H1 (cell line): Measurements from ENCODE around the gene NUBP2. TPM values are rescaled to one million over a fixed set of nuclear protein-coding genes. Genes with fewer than 3 reads are reported as not detected.

Experiments
- KDM1A ChIP-seq: fragments of 200-600, 300-600 bp; sonication (generic); IDR thresholded peaks from 2 replicates; pipeline ENCODE4 v1.7.1; 2016; ENCODE audit warnings: mild to moderate bottlenecking, low read length, borderline replicate concordance
- POLR2A ChIP-seq, 2 experiments: IDR thresholded peaks; 1 replicate in 1 of 2; 2 replicates in 1 of 2; pipeline ENCODE4 v1.6.1; 2011; ENCODE audit warnings: low read depth in 2 of 2, low read length in 2 of 2, mild to moderate bottlenecking in 2 of 2; ENCODE audit errors: control extremely low read depth in 1 of 2
- POLR2AphosphoS5 ChIP-seq: IDR thresholded peaks from 2 replicates; pipeline ENCODE4 v1.6.1; 2011; ENCODE audit warnings: low read depth, low read length
- polyA plus RNA-seq, 7 experiments: library from polyadenylated mRNA; depleted of rRNA in 3 of 7; stranded (reverse) in 5 of 7; unstranded in 2 of 7; fragments of >200 nt in 5 of 7; fragments of 200-250 nt in 2 of 7; gene quantifications; 1 replicate in 5 of 7; 2 replicates in 1 of 7; 4 replicates in 1 of 7; pipeline versions ENCODE4 v1.2.1 to v1.2.3, GENCODE V29; 2011 to 2013; ENCODE audit warnings: missing spikeins in 2 of 7, mixed read lengths in 2 of 7
- total RNA-seq: library from RNA; stranded (reverse); fragmentation: NEBNext Ultra II Directional; extraction: Animal tissue kit (Norgen Biotek cat#: 25700); gene quantifications from 2 replicates; pipeline ENCODE4 v1.2.1, GENCODE V29; 2021
- TF ChIP-seq, protein P1 (sequence below): fragments of 300-600 bp; sonication (generic); IDR thresholded peaks from 2 replicates; pipeline ENCODE4 v1.7.1; 2012; ENCODE audit warnings: low read length, moderate library complexity, mild to moderate bottlenecking, inconsistent platforms; ENCODE audit not compliant: insufficient replicate concordance

Gene NUBP2
- total and polyA plus RNA-seq, 2 of the 8 experiments (the other 6 are each of a cell fraction or from before 2014, with no cell fraction given), result 70.3 to 96.9 TPM

GRCh38 chr16:1775846-1776671, 6.7 kb upstream of the NUBP2 start (continued):
- TF ChIP-seq, protein P1, sequence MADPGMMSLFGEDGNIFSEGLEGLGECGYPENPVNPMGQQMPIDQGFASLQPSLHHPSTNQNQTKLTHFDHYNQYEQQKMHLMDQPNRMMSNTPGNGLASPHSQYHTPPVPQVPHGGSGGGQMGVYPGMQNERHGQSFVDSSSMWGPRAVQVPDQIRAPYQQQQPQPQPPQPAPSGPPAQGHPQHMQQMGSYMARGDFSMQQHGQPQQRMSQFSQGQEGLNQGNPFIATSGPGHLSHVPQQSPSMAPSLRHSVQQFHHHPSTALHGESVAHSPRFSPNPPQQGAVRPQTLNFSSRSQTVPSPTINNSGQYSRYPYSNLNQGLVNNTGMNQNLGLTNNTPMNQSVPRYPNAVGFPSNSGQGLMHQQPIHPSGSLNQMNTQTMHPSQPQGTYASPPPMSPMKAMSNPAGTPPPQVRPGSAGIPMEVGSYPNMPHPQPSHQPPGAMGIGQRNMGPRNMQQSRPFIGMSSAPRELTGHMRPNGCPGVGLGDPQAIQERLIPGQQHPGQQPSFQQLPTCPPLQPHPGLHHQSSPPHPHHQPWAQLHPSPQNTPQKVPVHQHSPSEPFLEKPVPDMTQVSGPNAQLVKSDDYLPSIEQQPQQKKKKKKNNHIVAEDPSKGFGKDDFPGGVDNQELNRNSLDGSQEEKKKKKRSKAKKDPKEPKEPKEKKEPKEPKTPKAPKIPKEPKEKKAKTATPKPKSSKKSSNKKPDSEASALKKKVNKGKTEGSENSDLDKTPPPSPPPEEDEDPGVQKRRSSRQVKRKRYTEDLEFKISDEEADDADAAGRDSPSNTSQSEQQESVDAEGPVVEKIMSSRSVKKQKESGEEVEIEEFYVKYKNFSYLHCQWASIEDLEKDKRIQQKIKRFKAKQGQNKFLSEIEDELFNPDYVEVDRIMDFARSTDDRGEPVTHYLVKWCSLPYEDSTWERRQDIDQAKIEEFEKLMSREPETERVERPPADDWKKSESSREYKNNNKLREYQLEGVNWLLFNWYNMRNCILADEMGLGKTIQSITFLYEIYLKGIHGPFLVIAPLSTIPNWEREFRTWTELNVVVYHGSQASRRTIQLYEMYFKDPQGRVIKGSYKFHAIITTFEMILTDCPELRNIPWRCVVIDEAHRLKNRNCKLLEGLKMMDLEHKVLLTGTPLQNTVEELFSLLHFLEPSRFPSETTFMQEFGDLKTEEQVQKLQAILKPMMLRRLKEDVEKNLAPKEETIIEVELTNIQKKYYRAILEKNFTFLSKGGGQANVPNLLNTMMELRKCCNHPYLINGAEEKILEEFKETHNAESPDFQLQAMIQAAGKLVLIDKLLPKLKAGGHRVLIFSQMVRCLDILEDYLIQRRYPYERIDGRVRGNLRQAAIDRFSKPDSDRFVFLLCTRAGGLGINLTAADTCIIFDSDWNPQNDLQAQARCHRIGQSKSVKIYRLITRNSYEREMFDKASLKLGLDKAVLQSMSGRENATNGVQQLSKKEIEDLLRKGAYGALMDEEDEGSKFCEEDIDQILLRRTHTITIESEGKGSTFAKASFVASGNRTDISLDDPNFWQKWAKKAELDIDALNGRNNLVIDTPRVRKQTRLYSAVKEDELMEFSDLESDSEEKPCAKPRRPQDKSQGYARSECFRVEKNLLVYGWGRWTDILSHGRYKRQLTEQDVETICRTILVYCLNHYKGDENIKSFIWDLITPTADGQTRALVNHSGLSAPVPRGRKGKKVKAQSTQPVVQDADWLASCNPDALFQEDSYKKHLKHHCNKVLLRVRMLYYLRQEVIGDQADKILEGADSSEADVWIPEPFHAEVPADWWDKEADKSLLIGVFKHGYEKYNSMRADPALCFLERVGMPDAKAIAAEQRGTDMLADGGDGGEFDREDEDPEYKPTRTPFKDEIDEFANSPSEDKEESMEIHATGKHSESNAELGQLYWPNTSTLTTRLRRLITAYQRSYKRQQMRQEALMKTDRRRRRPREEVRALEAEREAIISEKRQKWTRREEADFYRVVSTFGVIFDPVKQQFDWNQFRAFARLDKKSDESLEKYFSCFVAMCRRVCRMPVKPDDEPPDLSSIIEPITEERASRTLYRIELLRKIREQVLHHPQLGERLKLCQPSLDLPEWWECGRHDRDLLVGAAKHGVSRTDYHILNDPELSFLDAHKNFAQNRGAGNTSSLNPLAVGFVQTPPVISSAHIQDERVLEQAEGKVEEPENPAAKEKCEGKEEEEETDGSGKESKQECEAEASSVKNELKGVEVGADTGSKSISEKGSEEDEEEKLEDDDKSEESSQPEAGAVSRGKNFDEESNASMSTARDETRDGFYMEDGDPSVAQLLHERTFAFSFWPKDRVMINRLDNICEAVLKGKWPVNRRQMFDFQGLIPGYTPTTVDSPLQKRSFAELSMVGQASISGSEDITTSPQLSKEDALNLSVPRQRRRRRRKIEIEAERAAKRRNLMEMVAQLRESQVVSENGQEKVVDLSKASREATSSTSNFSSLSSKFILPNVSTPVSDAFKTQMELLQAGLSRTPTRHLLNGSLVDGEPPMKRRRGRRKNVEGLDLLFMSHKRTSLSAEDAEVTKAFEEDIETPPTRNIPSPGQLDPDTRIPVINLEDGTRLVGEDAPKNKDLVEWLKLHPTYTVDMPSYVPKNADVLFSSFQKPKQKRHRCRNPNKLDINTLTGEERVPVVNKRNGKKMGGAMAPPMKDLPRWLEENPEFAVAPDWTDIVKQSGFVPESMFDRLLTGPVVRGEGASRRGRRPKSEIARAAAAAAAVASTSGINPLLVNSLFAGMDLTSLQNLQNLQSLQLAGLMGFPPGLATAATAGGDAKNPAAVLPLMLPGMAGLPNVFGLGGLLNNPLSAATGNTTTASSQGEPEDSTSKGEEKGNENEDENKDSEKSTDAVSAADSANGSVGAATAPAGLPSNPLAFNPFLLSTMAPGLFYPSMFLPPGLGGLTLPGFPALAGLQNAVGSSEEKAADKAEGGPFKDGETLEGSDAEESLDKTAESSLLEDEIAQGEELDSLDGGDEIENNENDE, result no peak
- peak; percentile 43; the same call in 1 of the 2 replicates for TF ChIP-seq POLR2AphosphoS5
- TF ChIP-seq POLR2A (IDR thresholded peaks at IDR 0.05; ENCODE audit: control extremely low read depth in 1 of 2, low read depth in 2 of 2, low read length in 2 of 2), result peak in 1 of 2 experiments; percentile 7; a peak in 1 of 3 replicates
- TF ChIP-seq KDM1A, result no peak
